Lower leg skin (tissue), 4 donors: ENCODE data around the gene MLEC. TPM values are rescaled to one million over a fixed set of nuclear protein-coding genes. Genes with fewer than 3 reads are reported as not detected.

Experiments used
- DNase-seq, 2 donors: peaks; one replicate each; pipeline ENCODE4 v3.0.0-alpha.2; 2019; ENCODE audit warnings: low spot score in 2 of 2
- H3K4me3 ChIP-seq: fragments of 200-600 bp; sonication (generic); 2 replicates; pipeline ENCODE4 v1.5.1; 2017; ENCODE audit warnings: mild to moderate bottlenecking, low read depth; ENCODE audit not compliant: poor library complexity, severe bottlenecking
- POLR2A ChIP-seq, 2 donors: fragments of 450-650 bp; IDR thresholded peaks; one replicate each; pipeline ENCODE4 v1.6.1; 2016 to 2017; ENCODE audit warnings: antibody characterized with exemption in 2 of 2, mild to moderate bottlenecking in 1 of 2, moderate library complexity in 1 of 2
- WGBS, 2 donors: methylation state at CpG; one replicate each; pipeline ENCODE4 v1.1.5; 2018; 5-methylcytosine and 5-hydroxymethylcytosine counted together
- intact Hi-C: fragments of 100-400 bp; cut with DNase I; formaldehyde crosslinking; loops from one replicate; pipeline ENCODE4 v1.15.0; 2023; ENCODE audit warnings: low total_unique reads
- total RNA-seq, 4 donors: library from RNA; depleted of rRNA; stranded (reverse); fragments of >200 nt; gene quantifications; one replicate each; pipeline ENCODE4 v1.1.0, GENCODE V29; 2016
- TF ChIP-seq, protein P1 (sequence below), 3 donors: fragments of 450-650 bp; IDR thresholded peaks; one replicate each; pipeline ENCODE4 v1.5.1; 2016; ENCODE audit warnings: antibody characterized with exemption in 3 of 3, mild to moderate bottlenecking in 3 of 3, moderate library complexity in 2 of 3

Gene MLEC
- total RNA-seq, 4 donors from 2014 or later, result 15.4 to 53.3 (median 40.9) TPM

DNA sequence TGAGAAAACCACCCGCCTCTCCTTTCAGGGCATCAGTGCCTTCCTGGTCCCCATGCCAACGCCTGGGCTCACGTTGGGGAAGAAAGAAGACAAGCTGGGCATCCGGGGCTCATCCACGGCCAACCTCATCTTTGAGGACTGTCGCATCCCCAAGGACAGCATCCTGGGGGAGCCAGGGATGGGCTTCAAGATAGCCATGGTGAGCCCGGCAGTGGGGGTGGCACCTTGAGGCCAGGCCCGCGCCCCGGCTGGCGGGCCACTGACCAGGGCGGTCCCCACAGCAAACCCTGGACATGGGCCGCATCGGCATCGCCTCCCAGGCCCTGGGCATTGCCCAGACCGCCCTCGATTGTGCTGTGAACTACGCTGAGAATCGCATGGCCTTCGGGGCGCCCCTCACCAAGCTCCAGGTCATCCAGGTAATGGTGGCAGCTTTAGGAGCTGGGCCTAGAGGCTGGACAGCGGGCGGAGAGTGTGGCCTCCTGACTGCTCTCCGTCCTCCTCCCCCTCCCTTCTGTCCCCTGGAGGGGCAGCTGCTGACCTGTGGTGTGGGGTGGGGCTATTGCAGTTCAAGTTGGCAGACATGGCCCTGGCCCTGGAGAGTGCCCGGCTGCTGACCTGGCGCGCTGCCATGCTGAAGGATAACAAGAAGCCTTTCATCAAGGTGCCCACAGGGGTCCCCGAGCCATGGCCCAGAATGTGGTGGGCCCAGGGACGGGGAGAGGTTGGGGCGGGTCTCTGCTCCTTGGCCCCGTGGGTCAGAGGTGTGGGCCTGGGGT, 51.5 kb downstream of the MLEC start:
- no peak for DNase-seq
- WGBS, 2 donors, result 88 to 91% methylated on average over 25 to 26 of the region's 31 CpGs
- intact Hi-C loops, result no loop called here
- H3K4me3 ChIP-seq, result no peak overlapping the region
- TF ChIP-seq, protein P1, sequence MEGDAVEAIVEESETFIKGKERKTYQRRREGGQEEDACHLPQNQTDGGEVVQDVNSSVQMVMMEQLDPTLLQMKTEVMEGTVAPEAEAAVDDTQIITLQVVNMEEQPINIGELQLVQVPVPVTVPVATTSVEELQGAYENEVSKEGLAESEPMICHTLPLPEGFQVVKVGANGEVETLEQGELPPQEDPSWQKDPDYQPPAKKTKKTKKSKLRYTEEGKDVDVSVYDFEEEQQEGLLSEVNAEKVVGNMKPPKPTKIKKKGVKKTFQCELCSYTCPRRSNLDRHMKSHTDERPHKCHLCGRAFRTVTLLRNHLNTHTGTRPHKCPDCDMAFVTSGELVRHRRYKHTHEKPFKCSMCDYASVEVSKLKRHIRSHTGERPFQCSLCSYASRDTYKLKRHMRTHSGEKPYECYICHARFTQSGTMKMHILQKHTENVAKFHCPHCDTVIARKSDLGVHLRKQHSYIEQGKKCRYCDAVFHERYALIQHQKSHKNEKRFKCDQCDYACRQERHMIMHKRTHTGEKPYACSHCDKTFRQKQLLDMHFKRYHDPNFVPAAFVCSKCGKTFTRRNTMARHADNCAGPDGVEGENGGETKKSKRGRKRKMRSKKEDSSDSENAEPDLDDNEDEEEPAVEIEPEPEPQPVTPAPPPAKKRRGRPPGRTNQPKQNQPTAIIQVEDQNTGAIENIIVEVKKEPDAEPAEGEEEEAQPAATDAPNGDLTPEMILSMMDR (IDR thresholded peaks at IDR 0.05), result no peak
- no peak for TF ChIP-seq POLR2A (IDR thresholded peaks at IDR 0.05)

DNA sequence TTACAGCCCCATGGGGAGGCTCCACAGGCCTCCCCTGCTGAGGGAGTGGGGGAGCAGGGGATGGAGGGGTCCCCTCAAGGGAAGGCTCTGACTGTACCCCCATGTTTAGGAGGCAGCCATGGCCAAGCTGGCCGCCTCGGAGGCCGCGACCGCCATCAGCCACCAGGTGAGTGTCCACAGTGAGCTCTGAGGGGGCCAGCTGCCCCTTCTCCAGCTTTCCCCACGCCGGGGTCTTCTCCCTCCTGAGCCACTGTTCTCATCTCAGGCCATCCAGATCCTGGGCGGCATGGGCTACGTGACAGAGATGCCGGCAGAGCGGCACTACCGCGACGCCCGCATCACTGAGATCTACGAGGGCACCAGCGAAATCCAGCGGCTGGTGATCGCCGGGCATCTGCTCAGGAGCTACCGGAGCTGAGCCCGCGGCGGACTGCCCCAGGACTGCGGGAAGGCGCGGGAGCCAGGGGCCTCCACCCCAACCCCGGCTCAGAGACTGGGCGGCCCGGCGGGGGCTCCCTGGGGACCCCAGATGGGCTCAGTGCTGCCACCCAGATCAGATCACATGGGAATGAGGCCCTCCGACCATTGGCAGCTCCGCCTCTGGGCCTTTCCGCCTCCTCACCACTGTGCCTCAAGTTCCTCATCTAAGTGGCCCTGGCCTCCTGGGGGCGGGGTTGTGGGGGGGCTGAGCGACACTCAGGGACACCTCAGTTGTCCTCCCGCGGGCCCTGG, 52.2 kb downstream of the MLEC start:
- TF ChIP-seq, protein P1 (IDR thresholded peaks at IDR 0.05), result no peak
- TF ChIP-seq POLR2A (IDR thresholded peaks at IDR 0.05), result no peak
- 91 to 94% methylated on average over 37 to 38 of the region's 38 CpGs for WGBS, 2 donors
- H3K4me3 ChIP-seq, result no peak overlapping the region
- intact Hi-C loops, result no loop called here
- DNase-seq, result no peak

- TF ChIP-seq, protein P1 (IDR thresholded peaks at IDR 0.05), result no peak
- no peak for TF ChIP-seq POLR2A (IDR thresholded peaks at IDR 0.05)
- 84 to 87% methylated on average over 15 to 16 of the region's 16 CpGs for WGBS, 2 donors
- intact Hi-C loops, result no loop called here
- DNase-seq, result no peak
- H3K4me3 ChIP-seq, result no peak overlapping the region
These were observed 53.1 kb downstream of the MLEC start for GRCh38 chr12:120739821-120740613.

- whole genome bisulfite sequencing, 2 donors, result 64 to 82% methylated on average over 14 to 15 of the region's 15 CpGs
- H3K4me3 ChIP-seq, result no peak overlapping the region
- TF ChIP-seq POLR2A (IDR thresholded peaks at IDR 0.05), result no peak
- TF ChIP-seq, protein P1 (IDR thresholded peaks at IDR 0.05), result no peak
- no peak for DNase-seq
- intact Hi-C loops, result no loop called here
These were observed 53.9 kb downstream of the MLEC start for GRCh38 chr12:120740871-120741270.

GRCh38 chr12:120741476-120742421, 54.8 kb downstream of the MLEC start:
- no peak for TF ChIP-seq POLR2A (IDR thresholded peaks at IDR 0.05)
- TF ChIP-seq, protein P1 (IDR thresholded peaks at IDR 0.05), result no peak
- DNase-seq, result no peak
- H3K4me3 ChIP-seq, result no peak overlapping the region
- intact Hi-C loops, result no loop called here
- WGBS, 2 donors, result 81 to 83% methylated on average over 16 to 30 of the region's 33 CpGs
